ENCODE measurements around the gene TNFAIP1.

The TNFAIP1 gene

GRCh38 chr17:28346746-28347246 lies 11.2 kb downstream of the TNFAIP1 start:
- no peak for DNase-seq

GRCh38 chr17:28347261-28347891 lies 11.8 kb downstream of the TNFAIP1 start:
- DNase-seq = no peak

- DNase-seq = no peak
Observed at GRCh38 chr17:28348979-28349378, 13.4 kb downstream of the TNFAIP1 start.

- no peak for DNase-seq
Observed at GRCh38 chr17:28350271-28350670, 14.7 kb downstream of the TNFAIP1 start.

GRCh38 chr17:28357061-28357900 lies 21.7 kb downstream of the TNFAIP1 start, which contains the start of gene POLDIP2:
TSS of gene POLDIP2 (minus strand) at chr17:28357527. CDS start at chr17:28357448, 79 bp downstream.
- peak; percentile 96 for DNase-seq

- peak; percentile 77 for DNase-seq
Observed at GRCh38 chr17:28357901-28358197, 22.3 kb downstream of the TNFAIP1 start.

- DNase-seq = no peak
Observed at GRCh38 chr17:28363186-28363585, 27.6 kb downstream of the TNFAIP1 start.

GRCh38 chr17:28363776-28364650 lies 28.5 kb downstream of the TNFAIP1 start:
- no peak for DNase-seq

GRCh38 chr17:28364665-28365363 lies 29.3 kb downstream of the TNFAIP1 start, which contains the start of gene SEBOX:
TSS of gene SEBOX (minus strand) at chr17:28365199. CDS start at chr17:28365151, 48 bp downstream.
- DNase-seq = no peak

GRCh38 chr17:28365487-28365886 lies 29.9 kb downstream of the TNFAIP1 start:
- peak; percentile 68 for DNase-seq

GRCh38 chr17:28366605-28367004 lies 31.0 kb downstream of the TNFAIP1 start:
- DNase-seq = no peak

- no peak for DNase-seq
Observed at GRCh38 chr17:28367641-28368305, 32.2 kb downstream of the TNFAIP1 start.

- DNase-seq = no peak
Observed at GRCh38 chr17:28368306-28368831, 32.8 kb downstream of the TNFAIP1 start.

- DNase-seq = no peak
Observed at GRCh38 chr17:28368915-28369683, 33.5 kb downstream of the TNFAIP1 start.

GRCh38 chr17:28369684-28370034 lies 34.1 kb downstream of the TNFAIP1 start:
- no peak for DNase-seq

GRCh38 chr17:28370035-28370743 lies 34.6 kb downstream of the TNFAIP1 start, which contains the start of gene VTN:
TSS of gene VTN (minus strand) at chr17:28370307. CDS start at chr17:28370203, 104 bp downstream.
- no peak for DNase-seq

- no peak for DNase-seq
Observed at GRCh38 chr17:28370744-28371103, 35.2 kb downstream of the TNFAIP1 start.

- DNase-seq = peak; percentile 90
Observed at GRCh38 chr17:28371245-28372202, 36.0 kb downstream of the TNFAIP1 start, which contains the start of gene SARM1. TSS of gene SARM1 (plus strand) at chr17:28371694. CDS start at chr17:28372033, 339 bp downstream.
